ENCODE measurements around the gene AGA.

AGA gene

GRCh38 chr4:177447417-177448004, 5.3 kb upstream of the AGA start:
- no peak for DNase-seq (ENCODE audit: low read depth in 2 of 2, low spot score in 1 of 2)

DNA sequence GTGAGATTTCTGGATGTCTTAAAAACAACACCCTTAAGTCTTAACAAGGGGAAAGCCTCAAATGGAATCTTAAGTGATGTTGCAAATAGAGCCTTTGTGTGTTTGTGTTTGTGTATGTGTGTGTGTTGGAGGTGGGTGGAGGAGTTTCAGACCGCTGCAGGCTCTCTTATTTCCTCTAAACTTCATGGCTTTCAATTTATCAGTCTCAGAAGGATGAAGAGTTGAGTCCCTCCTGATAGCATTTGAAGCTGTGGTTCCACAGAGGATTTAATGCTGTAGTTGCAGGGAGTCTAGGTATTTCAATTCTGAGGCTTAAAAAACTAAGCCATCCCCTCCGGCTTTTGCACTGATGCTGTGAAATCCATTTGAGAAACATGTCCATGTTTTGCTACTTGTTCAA, 4.3 kb upstream of the AGA start:
- DNase-seq (ENCODE audit: low read depth in 2 of 2, low spot score in 1 of 2): no peak

- no peak for DNase-seq (ENCODE audit: low read depth in 2 of 2, low spot score in 1 of 2)
These were observed 2.9 kb upstream of the AGA start for GRCh38 chr4:177444911-177445736.

- DNase-seq (ENCODE audit: low read depth in 2 of 2, low spot score in 1 of 2): no peak
These were observed 1.0 kb downstream of the AGA start for GRCh38 chr4:177441061-177441802.

GRCh38 chr4:177436456-177436855, 5.8 kb downstream of the AGA start:
- no peak for DNase-seq (ENCODE audit: low read depth in 2 of 2, low spot score in 1 of 2)

GRCh38 chr4:177434667-177435066, 7.6 kb downstream of the AGA start:
- DNase-seq (ENCODE audit: low read depth in 2 of 2, low spot score in 1 of 2): no peak

DNA sequence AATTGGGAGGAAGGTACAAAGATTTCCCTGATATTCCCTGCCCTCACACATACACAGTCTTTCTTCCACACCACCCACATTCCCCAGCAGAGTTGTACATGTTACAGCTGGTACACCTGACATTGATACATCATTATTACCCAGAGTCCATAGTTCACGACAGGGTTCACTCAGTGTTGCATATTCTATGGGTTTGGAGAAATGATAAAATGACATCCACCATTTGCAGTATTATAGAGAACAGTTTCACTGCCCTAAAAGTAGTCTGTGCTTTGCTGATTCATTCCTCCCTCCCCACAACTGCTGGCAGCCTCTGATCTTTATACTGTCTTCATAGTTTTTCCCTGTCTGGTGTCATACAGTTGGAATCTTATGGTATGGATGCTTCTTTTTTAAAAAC, 15.0 kb downstream of the AGA start:
- DNase-seq (ENCODE audit: low read depth in 2 of 2, low spot score in 1 of 2): no peak

- DNase-seq (ENCODE audit: low read depth in 2 of 2, low spot score in 1 of 2): no peak
These were observed 22.8 kb downstream of the AGA start for GRCh38 chr4:177419434-177419833.

DNA sequence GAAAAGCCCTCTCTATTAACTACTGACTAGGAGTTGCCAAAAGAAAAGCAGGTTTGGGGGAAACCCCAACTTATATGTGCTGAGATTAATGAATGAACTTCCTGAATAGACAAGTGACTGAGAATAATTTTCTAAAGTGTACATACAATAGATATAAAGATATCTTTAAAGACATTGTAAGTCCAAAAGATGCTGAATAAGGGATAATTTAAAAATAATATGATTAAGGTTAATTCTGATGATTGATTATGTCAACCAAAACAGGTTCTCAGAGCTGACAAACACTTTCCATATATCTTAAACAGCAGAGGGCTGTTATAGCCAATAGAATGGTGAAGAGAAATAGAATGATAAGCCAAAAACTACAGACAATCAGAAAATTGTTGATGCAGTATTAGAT, 28.6 kb downstream of the AGA start:
- no peak for DNase-seq (ENCODE audit: low read depth in 2 of 2, low spot score in 1 of 2)

DNA sequence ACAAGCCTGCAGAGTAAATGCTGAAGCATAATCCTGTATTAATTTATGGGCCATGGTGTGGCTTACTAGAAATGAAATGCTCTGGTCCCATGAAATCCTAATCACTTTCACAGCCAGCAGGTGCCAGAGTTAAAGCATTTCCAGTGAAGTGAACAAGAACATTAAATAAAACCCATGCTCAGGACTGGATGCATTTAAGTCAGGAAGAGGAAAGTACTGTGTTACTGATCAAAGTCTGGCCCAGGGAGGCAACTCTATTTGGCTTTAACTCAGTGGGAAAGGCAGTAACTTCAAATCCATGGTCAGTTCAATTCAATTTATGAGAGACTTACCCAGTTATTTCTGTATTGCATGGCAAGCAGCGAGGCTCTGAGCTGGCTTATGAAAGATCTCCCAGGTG, 29.2 kb downstream of the AGA start:
- no peak for DNase-seq (ENCODE audit: low read depth in 2 of 2, low spot score in 1 of 2)

DNA sequence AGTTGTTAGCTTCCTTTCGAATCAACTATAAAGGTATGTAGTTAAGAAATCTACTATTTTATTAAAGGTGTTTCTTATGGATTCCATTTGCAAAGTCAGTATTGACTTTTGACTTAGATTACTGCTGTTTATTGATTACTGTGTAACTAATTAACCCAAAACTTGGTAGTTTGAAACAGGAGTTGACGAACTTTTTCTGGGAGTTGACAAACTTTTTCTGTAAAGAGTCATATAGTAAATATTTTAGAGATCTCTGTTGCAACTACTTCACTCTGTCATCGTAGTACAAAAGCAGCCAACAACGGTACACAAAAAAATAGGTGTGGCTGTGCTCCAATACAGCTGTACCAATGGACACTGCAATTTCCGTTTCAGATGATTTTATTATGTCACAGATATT, 30.2 kb downstream of the AGA start:
- DNase-seq (ENCODE audit: low read depth in 2 of 2, low spot score in 1 of 2): no peak

DNA sequence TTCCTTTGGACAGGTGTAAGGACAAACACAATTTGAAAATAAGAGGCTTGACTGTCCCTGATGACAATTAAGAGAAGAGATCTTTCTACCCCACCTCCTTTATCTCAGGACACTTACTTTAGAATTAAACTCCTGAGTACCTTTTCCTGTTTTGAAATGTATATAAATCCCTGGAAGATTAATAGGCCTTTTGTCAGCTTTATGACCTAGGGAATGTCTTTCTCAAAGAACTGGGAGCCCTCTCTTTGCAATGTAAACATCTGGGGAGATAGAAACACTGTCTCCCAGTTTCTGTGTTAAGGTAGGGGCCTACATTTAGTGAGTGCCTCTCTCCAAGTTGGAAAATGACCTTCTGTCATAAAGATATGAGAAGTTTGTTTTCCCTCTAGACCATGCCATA, 31.7 kb downstream of the AGA start:
- no peak for DNase-seq (ENCODE audit: low read depth in 2 of 2, low spot score in 1 of 2)

- DNase-seq (ENCODE audit: low read depth in 2 of 2, low spot score in 1 of 2): no peak
These were observed 34.2 kb downstream of the AGA start for GRCh38 chr4:177408023-177408422.

DNA sequence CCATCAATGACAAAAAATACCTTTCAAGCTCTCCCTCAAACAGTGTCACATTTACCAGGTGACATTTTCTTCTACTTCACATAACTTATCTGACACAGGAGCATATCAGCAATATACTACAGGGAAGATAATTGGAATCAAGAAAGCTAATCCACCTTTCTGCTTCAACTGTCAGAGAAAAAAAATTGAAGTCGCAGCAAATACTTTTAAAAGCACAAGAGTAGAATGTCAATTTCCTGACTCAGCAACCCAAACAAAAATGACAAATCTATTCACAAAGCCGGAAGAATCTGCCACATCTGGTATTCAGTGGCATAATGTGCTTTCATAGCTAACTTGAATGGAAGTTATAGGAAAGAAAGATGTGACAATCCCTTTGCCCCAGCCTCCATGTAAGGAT, 36.7 kb downstream of the AGA start:
- DNase-seq (ENCODE audit: low read depth in 2 of 2, low spot score in 1 of 2): no peak

- no peak for DNase-seq (ENCODE audit: low read depth in 2 of 2, low spot score in 1 of 2)
These were observed 37.3 kb downstream of the AGA start for GRCh38 chr4:177404986-177405385.

DNA sequence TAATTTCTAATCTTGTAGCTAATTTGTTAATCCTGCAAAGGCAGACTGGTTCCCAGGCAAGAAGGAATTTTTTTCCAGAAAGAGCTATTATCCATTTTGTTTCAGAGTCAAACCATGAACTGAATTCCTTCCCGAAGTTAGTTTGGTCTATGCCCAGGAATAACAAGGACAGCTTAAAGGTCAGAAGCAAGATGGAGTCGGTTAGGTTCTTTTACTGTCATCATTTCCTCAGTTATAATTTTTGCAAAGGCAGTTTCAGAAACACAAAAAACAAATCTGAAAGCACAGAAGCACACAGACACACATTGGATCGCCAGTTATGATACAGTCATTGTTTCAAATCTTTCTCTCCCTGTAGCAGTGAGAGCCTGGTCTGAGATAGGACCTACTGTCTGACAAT, 37.9 kb downstream of the AGA start:
- DNase-seq (ENCODE audit: low read depth in 2 of 2, low spot score in 1 of 2): no peak

GRCh38 chr4:177403746-177404145, 38.5 kb downstream of the AGA start:
- DNase-seq (ENCODE audit: low read depth in 2 of 2, low spot score in 1 of 2): no peak

DNA sequence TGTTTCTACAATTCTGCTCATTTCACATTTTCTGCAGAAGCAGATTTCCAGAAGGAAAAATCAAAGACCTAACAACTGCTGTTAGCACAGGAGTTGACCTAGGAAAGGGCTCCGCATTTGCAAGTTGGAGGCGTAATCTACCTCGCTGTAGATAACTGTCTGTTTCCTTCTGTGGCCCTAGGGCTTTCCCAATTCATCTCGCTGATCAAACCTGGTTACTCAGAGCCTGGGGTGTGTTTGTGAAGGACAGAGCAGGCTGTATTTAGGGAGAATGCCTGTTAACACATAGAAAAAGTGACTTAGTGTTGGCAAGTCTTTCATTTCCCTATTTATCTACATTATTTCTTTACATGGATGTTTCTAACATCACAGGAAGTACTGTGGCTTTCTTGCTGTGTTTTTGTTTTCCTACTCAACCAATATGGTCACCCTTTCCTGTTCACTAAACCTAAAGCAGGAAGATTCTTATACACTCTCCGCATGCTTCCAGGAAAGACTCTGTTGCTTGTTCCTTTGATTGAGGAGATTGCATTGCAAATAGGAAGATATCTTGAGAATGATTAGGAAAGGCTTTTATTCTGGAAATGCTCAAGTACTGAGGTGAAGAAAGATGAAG, 40.5 kb downstream of the AGA start:
- DNase-seq (ENCODE audit: low read depth in 2 of 2, low spot score in 1 of 2): no peak

GRCh38 chr4:177400030-177400429, 42.2 kb downstream of the AGA start:
- no peak for DNase-seq (ENCODE audit: low read depth in 2 of 2, low spot score in 1 of 2)

- DNase-seq (ENCODE audit: low read depth in 2 of 2, low spot score in 1 of 2): no peak
These were observed 45.9 kb downstream of the AGA start for GRCh38 chr4:177396352-177396751.

- peak in 1 of 2 donors; percentile 2 for DNase-seq (ENCODE audit: low read depth in 2 of 2, low spot score in 1 of 2)
These were observed 49.0 kb downstream of the AGA start for GRCh38 chr4:177393236-177393635.

DNA sequence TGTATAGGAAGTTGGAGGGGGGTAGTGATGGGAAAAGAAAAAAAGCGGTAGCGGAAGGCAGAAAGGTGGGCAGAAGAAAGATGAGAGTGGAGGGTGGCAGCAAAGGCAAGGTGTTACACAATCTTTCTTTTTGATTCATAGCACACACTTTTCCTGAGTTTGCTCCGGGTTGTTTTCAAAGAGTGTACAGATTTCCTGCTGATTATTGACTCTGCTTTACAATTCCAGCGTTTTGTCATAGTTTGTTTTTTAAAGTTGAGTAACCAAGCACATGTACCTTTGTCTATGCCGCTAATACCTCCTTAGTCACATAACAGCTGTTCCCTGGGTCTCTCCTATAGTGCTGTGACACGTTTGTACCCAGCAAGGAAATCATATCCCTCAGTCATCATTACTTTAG, 50.3 kb downstream of the AGA start:
- DNase-seq (ENCODE audit: low read depth in 2 of 2, low spot score in 1 of 2): no peak

Data from stimulated activated CD8-positive, alpha-beta memory T cell treated with anti-CD3 and anti-CD28 coated beads, Interleukin-4, amount 100 ng/mL, for 1 hour (primary cell).